ENCODE measurements around the gene FBXL12. TPM values are rescaled to one million over a fixed set of nuclear protein-coding genes. Genes with fewer than 3 reads are reported as not detected.
"Not testable (repeated sequence)": the region's sequence is repeated elsewhere in the genome, so short reads cannot be mapped to it uniquely, and the experiment has no call there.

Gene FBXL12
- total and polyA plus RNA-seq, 4 experiments from 2014 or later, result 10.8 to 30.7 (median 20.1) TPM

- H3K4me3 ChIP-seq (ENCODE audit: low read length in 2 of 2), result peak overlapping the region; percentile 87 to 96
- peaks cover 23% of the 10 kb centered on the region for H3K4me1 ChIP-seq (ENCODE audit: insufficient read depth, low read length)
- H3K27me3 ChIP-seq (ENCODE audit: insufficient read depth, low read length), result no peaks in the 10 kb centered on the region
- peak overlapping the region; percentile 82 for H3K27ac ChIP-seq (ENCODE audit: low read depth, low read length)
- no peak for DNase-seq
- peaks cover 18 to 20% of the 10 kb centered on the region in 2 donors for H3K36me3 Mint-ChIP-seq
- H3K27me3 Mint-ChIP-seq, result no peaks in the 10 kb centered on the region
- H3K9me3 Mint-ChIP-seq, result no peaks in the 10 kb centered on the region
- POLR2A ChIA-PET (ENCODE audit: partially characterized antibody), result interaction anchor here (1.0 to 3.0 kb wide), 8 partner anchors 8 to 60 kb away, joined by 3 to 26 read pairs (median 8); partner anchors contain the start of genes FBXL12 and ZNF846
- H3K36me3 ChIP-seq (ENCODE audit: insufficient read depth, low read length), result peaks cover 6% of the 10 kb centered on the region
- CTCF ChIA-PET (ENCODE audit: partially characterized antibody), result interaction anchor here (1.0 kb wide), 1 partner anchor 203 kb away, joined by 5 read pairs; no protein-coding TSS in a partner anchor
- no peaks in the 10 kb centered on the region for H3K9me3 ChIP-seq (ENCODE audit: control insufficient read depth in 1 of 2, low read length in 2 of 2)
- H3K27ac Mint-ChIP-seq, result peak overlapping the region; percentile 79 to 100 (median 97)
- H3K4me3 Mint-ChIP-seq, result peak overlapping the region; percentile 99 to 100 (median 100)
- intact Hi-C loops (cut with micrococcal nuclease), result no loop called here
- peaks cover 15 to 40% (median 28%) of the 10 kb centered on the region in 4 donors for H3K4me1 Mint-ChIP-seq
Observed at GRCh38 chr19:9828551-9829063, 9.7 kb upstream of the FBXL12 start.

GRCh38 chr19:9827289-9828238 is 8.7 kb upstream of the FBXL12 start, which contains the start of gene UBL5:
Gene UBL5, plus strand, starts transcription at chr19:9827918. Its CDS starts 420 bp downstream, at chr19:9828338.
- peak within 1 kb of the TSS; percentile 92 to 100 (median 98) for H3K27ac Mint-ChIP-seq
- H3K4me3 Mint-ChIP-seq, result peak within 1 kb of the TSS; percentile 99 to 100 (median 100)
- ChIA-PET CTCF (ENCODE audit: partially characterized antibody) (interaction anchor here (0.8 to 1.8 kb wide), 3 partner anchors 32 to 202 kb away, joined by 4 to 6 read pairs (median 5); partner anchors contain the start of gene ZNF846), POLR2A (ENCODE audit: partially characterized antibody) (interaction anchor here (0.5 to 3.0 kb wide), 16 partner anchors 9 to 1649 kb away, joined by 3 to 26 read pairs (median 5); partner anchors contain the start of genes FBXL12, ZNF561 and ZNF846)
- H3K9me3 ChIP-seq (ENCODE audit: control insufficient read depth in 1 of 2, low read length in 2 of 2), result no peaks in the 10 kb centered on the region
- no peaks in the 10 kb centered on the region for H3K27me3 Mint-ChIP-seq
- H3K27ac ChIP-seq (ENCODE audit: low read depth, low read length), result peak within 1 kb of the TSS; percentile 82
- H3K4me1 Mint-ChIP-seq, result peaks cover 15 to 41% (median 29%) of the 10 kb centered on the region in 4 donors
- no peaks in the 10 kb centered on the region for H3K9me3 Mint-ChIP-seq
- peaks cover 6% of the 10 kb centered on the region for H3K36me3 ChIP-seq (ENCODE audit: insufficient read depth, low read length)
- H3K36me3 Mint-ChIP-seq, result peaks cover 19 to 20% of the 10 kb centered on the region in 2 donors
- peak; percentile 88 to 93 (median 89) for DNase-seq
- peaks cover 23% of the 10 kb centered on the region for H3K4me1 ChIP-seq (ENCODE audit: insufficient read depth, low read length)
- H3K4me3 ChIP-seq (ENCODE audit: low read length in 2 of 2), result peak within 1 kb of the TSS; percentile 87 to 96
- intact Hi-C loops (cut with micrococcal nuclease), result loop anchor here (1.0 kb wide), 2 partner anchors 8 kb away; partner anchors contain the start of genes FBXL12 and PIN1
- no peaks in the 10 kb centered on the region for H3K27me3 ChIP-seq (ENCODE audit: insufficient read depth, low read length)

GRCh38 chr19:9823816-9824215 is 4.9 kb upstream of the FBXL12 start:
- intact Hi-C loops (cut with micrococcal nuclease), result no loop called here
- no peaks in the 10 kb centered on the region for H3K9me3 Mint-ChIP-seq
- DNase-seq, result no peak
- H3K4me3 Mint-ChIP-seq, result peak overlapping the region in 1 of 8 donors; percentile 30
- Histone ChIP-seq H3K4me3 (ENCODE audit: low read length in 2 of 2) (no peak overlapping the region), H3K27ac (ENCODE audit: low read depth, low read length) (no peak overlapping the region), H3K9me3 (ENCODE audit: control insufficient read depth in 1 of 2, low read length in 2 of 2) (no peaks in the 10 kb centered on the region), H3K4me1 (ENCODE audit: insufficient read depth, low read length) (peaks cover 28% of the 10 kb centered on the region), H3K27me3 (ENCODE audit: insufficient read depth, low read length) (no peaks in the 10 kb centered on the region), H3K36me3 (ENCODE audit: insufficient read depth, low read length) (no peaks in the 10 kb centered on the region)
- H3K4me1 Mint-ChIP-seq, result peaks cover 18 to 47% (median 34%) of the 10 kb centered on the region in 4 donors
- no peaks in the 10 kb centered on the region for H3K27me3 Mint-ChIP-seq
- H3K36me3 Mint-ChIP-seq, result peaks cover 11 to 14% of the 10 kb centered on the region in 2 donors
- CTCF ChIA-PET (ENCODE audit: partially characterized antibody), result no interaction called here
- H3K27ac Mint-ChIP-seq, result peak overlapping the region in 2 of 7 donors; percentile 38 to 64
- POLR2A ChIA-PET (ENCODE audit: partially characterized antibody), result no interaction called here

DNA sequence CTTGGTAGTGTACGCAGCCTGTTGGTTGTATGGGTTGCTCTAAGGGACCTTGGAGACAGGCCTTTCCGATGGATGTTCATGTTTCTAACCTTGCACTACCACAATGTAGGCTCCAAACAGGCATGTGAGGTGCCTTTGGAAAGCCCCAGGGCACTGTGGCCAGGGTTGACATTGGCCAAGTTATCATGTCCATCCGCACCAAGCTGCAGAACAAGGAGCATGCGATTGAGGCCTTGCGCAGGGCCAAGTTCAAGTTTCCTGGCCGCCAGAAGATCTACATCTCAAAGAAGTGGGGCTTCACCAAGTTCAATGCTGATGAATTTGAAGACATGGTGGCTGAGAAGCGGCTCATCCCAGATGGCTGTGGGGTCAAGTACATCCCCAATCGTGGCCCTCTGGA is 1.2 kb upstream of the FBXL12 start:
- H3K9me3 Mint-ChIP-seq; H3K9me3 ChIP-seq (ENCODE audit: control insufficient read depth in 1 of 2, low read length in 2 of 2); intact Hi-C loops (cut with micrococcal nuclease); H3K36me3 ChIP-seq (ENCODE audit: insufficient read depth, low read length); H3K27me3 Mint-ChIP-seq; CTCF ChIA-PET (ENCODE audit: partially characterized antibody); DNase-seq; H3K27me3 ChIP-seq (ENCODE audit: insufficient read depth, low read length): not testable (repeated sequence)
- peak overlapping the region; percentile 89 to 95 (median 91) for H3K4me3 Mint-ChIP-seq
- POLR2A ChIA-PET (ENCODE audit: partially characterized antibody), result interaction anchor here (2.0 kb wide), 1 partner anchor 27 kb away, joined by 8 read pairs; no protein-coding TSS in a partner anchor
- H3K4me1 Mint-ChIP-seq, result peaks cover 19 to 39% (median 31%) of the 10 kb centered on the region in 4 donors
- peak overlapping the region; percentile 24 to 97 (median 95) for H3K27ac Mint-ChIP-seq
- H3K36me3 Mint-ChIP-seq, result peaks cover 12 to 19% of the 10 kb centered on the region in 2 donors
- H3K27ac ChIP-seq (ENCODE audit: low read depth, low read length), result peak overlapping the region; percentile 66
- H3K4me3 ChIP-seq (ENCODE audit: low read length in 2 of 2), result peak overlapping the region; percentile 12 to 48
- H3K4me1 ChIP-seq (ENCODE audit: insufficient read depth, low read length), result peaks cover 19% of the 10 kb centered on the region

DNA sequence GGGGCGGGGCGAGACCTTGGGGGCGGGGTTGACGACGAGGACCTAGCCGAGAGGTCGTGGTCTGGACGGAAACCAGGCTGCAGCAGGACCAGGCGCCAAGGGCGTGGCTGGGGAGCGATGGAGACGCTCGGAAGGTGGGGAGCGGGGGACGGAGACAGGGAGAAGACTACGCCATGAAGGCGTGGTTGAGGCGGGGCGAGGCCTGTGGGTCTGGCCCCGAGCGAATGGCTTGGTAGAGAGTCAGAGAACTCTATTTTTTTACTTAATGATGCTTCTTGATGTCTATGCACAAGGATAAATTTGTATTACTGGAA is 674 bp upstream of the FBXL12 start:
- Mint-ChIP-seq H3K27ac (peak overlapping the region; percentile 86 to 97 (median 96)), H3K9me3 (peaks cover 0 to 5% (median 0%) of the 10 kb centered on the region in 8 donors), H3K4me3 (peak overlapping the region; percentile 89 to 95 (median 91)), H3K36me3 (peaks cover 17 to 23% of the 10 kb centered on the region in 2 donors), H3K4me1 (peaks cover 21 to 39% (median 33%) of the 10 kb centered on the region in 4 donors), H3K27me3 (no peaks in the 10 kb centered on the region)
- Histone ChIP-seq H3K27ac (ENCODE audit: low read depth, low read length) (peak overlapping the region; percentile 66), H3K9me3 (ENCODE audit: control insufficient read depth in 1 of 2, low read length in 2 of 2) (no peaks in the 10 kb centered on the region), H3K36me3 (ENCODE audit: insufficient read depth, low read length) (no peaks in the 10 kb centered on the region), H3K4me3 (ENCODE audit: low read length in 2 of 2) (peak overlapping the region; percentile 12 to 48), H3K27me3 (ENCODE audit: insufficient read depth, low read length) (no peaks in the 10 kb centered on the region), H3K4me1 (ENCODE audit: insufficient read depth, low read length) (peaks cover 19% of the 10 kb centered on the region)
- intact Hi-C loops (cut with micrococcal nuclease), result loop anchor here (1.0 to 5.0 kb wide), 8 partner anchors 8 to 513 kb away; partner anchors contain the start of genes PIN1, RAVER1, UBL5 and ZNF699
- POLR2A ChIA-PET (ENCODE audit: partially characterized antibody), result interaction anchor here (0.8 to 2.0 kb wide), 8 partner anchors 8 to 1616 kb away, joined by 3 to 25 read pairs (median 8); partner anchors contain the start of genes ODAD3, PIN1, PRKCSH and UBL5
- CTCF ChIA-PET (ENCODE audit: partially characterized antibody), result no interaction called here
- no peak for DNase-seq

DNA sequence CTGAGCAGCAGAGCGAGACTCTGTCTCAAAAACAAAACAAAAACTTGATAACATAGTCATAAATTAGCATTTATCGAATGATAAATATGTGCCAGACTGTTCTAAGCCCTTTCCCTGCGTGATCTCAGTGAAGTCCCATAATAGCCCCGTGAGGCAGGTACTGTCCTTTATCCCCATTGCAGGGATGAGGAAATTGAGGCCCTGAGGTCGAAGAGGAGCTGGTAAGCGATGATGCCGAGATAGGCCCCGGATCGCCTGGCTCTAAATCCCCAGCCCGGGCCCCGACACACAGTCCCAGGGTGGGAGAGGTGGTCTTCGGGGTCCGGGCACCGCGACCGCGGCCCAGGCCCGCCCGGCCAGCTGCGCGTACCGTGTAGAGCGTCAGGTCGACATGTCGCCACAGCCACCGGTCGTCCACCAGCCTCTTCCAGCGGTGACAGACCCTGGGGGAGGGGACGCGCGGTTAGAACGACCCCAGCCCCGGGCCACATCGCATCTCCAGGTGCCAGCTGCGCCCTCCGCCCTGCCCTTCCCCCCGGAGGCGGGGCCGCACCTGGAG is 625 bp downstream of the FBXL12 start:
- H3K27me3 ChIP-seq (ENCODE audit: insufficient read depth, low read length), result no peaks in the 10 kb centered on the region
- Mint-ChIP-seq H3K27me3 (no peaks in the 10 kb centered on the region), H3K36me3 (peaks cover 18 to 27% of the 10 kb centered on the region in 2 donors), H3K4me1 (peaks cover 23 to 41% (median 34%) of the 10 kb centered on the region in 4 donors), H3K27ac (peak overlapping the region; percentile 86 to 97 (median 96)), H3K4me3 (peak overlapping the region; percentile 89 to 95 (median 91)), H3K9me3 (peaks cover 0 to 5% (median 0%) of the 10 kb centered on the region in 8 donors)
- no peaks in the 10 kb centered on the region for H3K9me3 ChIP-seq (ENCODE audit: control insufficient read depth in 1 of 2, low read length in 2 of 2)
- peak overlapping the region; percentile 92 for H3K27ac ChIP-seq (ENCODE audit: low read depth, low read length)
- DNase-seq, result no peak
- ChIA-PET CTCF (ENCODE audit: partially characterized antibody) (no interaction called here), POLR2A (ENCODE audit: partially characterized antibody) (interaction anchor here (0.7 to 2.0 kb wide), 10 partner anchors 9 to 1617 kb away, joined by 3 to 25 read pairs (median 6); partner anchors contain the start of genes ODAD3, PIN1, PRKCSH and UBL5)
- H3K36me3 ChIP-seq (ENCODE audit: insufficient read depth, low read length), result no peaks in the 10 kb centered on the region
- intact Hi-C loops (cut with micrococcal nuclease), result loop anchor here (2.0 to 5.0 kb wide), 2 partner anchors 33 to 514 kb away; partner anchors contain the start of gene RAVER1
- H3K4me1 ChIP-seq (ENCODE audit: insufficient read depth, low read length), result peaks cover 19% of the 10 kb centered on the region
- H3K4me3 ChIP-seq (ENCODE audit: low read length in 2 of 2), result peak overlapping the region; percentile 95

Measured in CD4-positive, alpha-beta memory T cell (primary cell).